GM10266 (cell line): ENCODE measurements around the gene ALG12.

Experiments used
- DNase-seq: peaks from one replicate; pipeline ENCODE4 v3.0.0; 2012; ENCODE audit errors: extremely low spot score
- TF ChIP-seq, protein P1 (sequence below): IDR thresholded peaks from 2 replicates; pipeline ENCODE4 v1.5.1; 2012; ENCODE audit warnings: mild to moderate bottlenecking, low read depth; ENCODE audit not compliant: control insufficient read depth, insufficient read depth; ENCODE audit errors: missing control alignments

Gene ALG12

GRCh38 chr22:49936018-49936972, 18.1 kb upstream of the ALG12 start:
- TF ChIP-seq, protein P1, sequence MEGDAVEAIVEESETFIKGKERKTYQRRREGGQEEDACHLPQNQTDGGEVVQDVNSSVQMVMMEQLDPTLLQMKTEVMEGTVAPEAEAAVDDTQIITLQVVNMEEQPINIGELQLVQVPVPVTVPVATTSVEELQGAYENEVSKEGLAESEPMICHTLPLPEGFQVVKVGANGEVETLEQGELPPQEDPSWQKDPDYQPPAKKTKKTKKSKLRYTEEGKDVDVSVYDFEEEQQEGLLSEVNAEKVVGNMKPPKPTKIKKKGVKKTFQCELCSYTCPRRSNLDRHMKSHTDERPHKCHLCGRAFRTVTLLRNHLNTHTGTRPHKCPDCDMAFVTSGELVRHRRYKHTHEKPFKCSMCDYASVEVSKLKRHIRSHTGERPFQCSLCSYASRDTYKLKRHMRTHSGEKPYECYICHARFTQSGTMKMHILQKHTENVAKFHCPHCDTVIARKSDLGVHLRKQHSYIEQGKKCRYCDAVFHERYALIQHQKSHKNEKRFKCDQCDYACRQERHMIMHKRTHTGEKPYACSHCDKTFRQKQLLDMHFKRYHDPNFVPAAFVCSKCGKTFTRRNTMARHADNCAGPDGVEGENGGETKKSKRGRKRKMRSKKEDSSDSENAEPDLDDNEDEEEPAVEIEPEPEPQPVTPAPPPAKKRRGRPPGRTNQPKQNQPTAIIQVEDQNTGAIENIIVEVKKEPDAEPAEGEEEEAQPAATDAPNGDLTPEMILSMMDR = no peak
- DNase-seq = peak; percentile 94

DNA sequence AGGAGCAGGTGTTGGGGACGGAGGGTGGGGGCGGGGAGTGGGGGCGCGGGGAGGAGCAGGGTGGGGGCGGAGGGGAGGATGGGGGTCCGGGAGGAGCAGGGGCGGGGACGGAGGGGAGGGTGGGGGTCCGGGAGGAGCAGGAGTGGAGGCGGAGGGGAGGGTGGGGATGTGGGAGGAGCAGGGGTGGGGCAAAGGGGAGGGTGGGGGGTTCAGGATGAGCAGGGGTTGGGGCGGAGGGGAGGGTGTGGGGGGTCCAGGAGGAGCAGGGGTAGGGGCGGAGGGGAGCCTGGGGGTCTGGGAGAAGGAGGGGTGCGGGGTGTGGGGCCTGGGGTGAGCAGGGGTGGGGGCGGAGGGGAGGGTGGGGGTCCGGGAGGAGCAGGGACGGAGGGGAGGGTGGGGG, 17.3 kb upstream of the ALG12 start:
- TF ChIP-seq, protein P1 = no peak
- DNase-seq = peak; percentile 69

- TF ChIP-seq, protein P1 = no peak
- peak; percentile 90 for DNase-seq
Measured at GRCh38 chr22:49934891-49935557, 16.8 kb upstream of the ALG12 start.

- TF ChIP-seq, protein P1 = no peak
- no peak for DNase-seq
Measured at GRCh38 chr22:49934160-49934890, 16.1 kb upstream of the ALG12 start.

DNA sequence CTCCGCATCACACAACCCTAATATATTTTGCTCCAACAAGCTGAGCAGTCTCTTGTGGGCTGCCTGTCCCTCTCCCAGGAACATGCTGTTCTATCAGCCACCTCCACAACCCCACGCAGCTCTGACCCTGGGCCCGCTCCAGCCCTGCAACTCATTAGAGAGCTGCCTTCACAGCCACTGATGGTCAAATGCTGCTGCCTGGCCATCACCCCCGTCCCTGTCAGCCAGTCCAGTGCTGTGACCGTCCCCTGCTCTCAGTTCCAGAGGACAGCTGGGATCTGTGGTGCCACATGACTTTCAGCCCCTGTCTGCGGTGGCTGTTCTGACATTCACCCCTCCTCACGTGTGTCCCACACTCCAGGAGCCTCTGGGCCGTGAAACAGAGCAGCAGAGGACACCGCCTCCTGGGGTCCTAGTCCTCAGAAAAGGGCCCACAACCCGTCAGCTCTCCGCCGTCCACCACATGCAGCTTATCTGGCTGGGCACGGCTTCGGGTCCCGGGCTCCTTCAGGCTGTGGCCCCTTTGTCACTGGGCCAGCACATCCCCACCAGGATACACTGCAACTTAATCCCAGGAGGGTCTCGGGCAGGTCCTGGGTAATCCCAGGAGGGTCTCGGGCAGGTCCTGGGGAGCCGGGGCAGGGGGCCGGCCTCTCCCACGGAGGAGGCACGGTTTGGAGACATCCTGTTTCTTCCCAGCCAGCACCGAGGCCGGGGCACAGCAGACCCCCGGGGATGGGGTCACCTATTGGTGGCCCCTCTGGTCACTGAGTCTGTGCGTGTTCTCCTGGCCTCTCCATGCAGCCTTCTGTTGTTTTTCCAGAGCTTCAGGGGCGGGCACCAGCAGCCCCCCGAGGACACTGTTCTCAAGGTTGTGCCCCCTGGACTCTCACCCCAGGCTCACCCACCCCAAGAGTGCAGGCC, 15.3 kb upstream of the ALG12 start:
- no peak for DNase-seq

More for the DNA sequence above, 15.3 kb upstream of the ALG12 start:
- TF ChIP-seq, protein P1 = no peak
